Ovary (tissue), 3 donors: ENCODE data around the gene FA2H.

ENCODE experiments used
- CTCF ChIP-seq, 3 donors: fragments of 450-650 bp in 2 of 3; fragments of 200-600 bp in 1 of 3; IDR thresholded peaks; one replicate each; pipeline versions ENCODE4 v1.5.1 to v1.8.0; 2016 to 2022; ENCODE audit warnings: antibody characterized with exemption in 3 of 3, mild to moderate bottlenecking in 1 of 3
- POLR2A ChIP-seq: fragments of 450-650 bp; IDR thresholded peaks from one replicate; pipeline ENCODE4 v1.6.1; 2017; ENCODE audit warnings: antibody characterized with exemption, mild to moderate bottlenecking, moderate library complexity
- donor health status: DM: no; HTN: no; CAD: no.

- TF ChIP-seq CTCF (IDR thresholded peaks at IDR 0.05) (no peak), POLR2A (no peak)
Observed at GRCh38 chr16:74800216-74800871, 25.7 kb upstream of the FA2H start.
